KBM-7 (cell line): ENCODE results near the gene TRAF7.

Experiments
- DNase-seq: peaks from one replicate; pipeline ENCODE4 v3.0.0-alpha.2; 2015
- in situ Hi-C: fragments of 300-500 bp; cut with MboI; formaldehyde crosslinking; loops from 2 replicates; pipeline ENCODE4 v1.14.3; 2020; ENCODE audit warnings: low sequenced_read_pairs, low pct_unique_long_range_greater_than_20kb, mixed read lengths

The TRAF7 gene

DNA sequence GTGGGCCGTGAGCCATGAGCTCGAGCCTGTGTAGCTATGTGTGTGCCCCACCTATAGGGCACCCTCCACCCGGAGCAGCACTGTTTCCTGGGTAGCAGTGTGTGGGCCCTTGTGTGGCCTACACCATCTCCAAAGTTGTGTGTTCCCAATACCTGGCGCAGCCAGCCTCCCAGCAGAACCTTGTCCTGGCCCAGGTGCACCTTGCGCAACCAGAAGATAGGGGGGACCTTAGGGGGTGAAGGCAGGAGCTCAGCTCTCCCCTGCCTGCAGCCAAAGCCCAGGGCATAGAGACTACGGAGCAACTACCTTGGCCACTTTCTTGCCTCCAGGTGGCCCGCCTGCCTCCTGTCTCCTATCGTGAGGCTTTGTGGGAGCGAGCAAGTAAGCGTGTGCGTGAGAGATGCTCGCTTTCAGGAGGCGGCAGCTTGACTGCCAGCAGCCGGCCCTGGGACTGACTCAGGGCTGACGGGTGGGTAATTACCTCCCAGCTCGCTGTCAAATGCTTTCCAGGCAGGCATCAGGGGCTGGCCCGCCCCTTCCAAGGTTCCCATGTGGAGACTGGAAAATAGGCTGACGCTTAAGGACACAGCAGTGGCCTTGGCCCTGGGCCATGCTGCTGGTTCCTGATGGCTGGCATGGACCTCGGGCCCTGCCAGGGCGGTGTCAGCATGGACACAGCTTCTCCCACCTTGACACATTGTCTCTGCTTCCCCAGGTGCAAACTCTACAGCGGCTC, 19.0 kb downstream of the TRAF7 start:
- no peak for DNase-seq
- in situ Hi-C loops: no loop called here

DNA sequence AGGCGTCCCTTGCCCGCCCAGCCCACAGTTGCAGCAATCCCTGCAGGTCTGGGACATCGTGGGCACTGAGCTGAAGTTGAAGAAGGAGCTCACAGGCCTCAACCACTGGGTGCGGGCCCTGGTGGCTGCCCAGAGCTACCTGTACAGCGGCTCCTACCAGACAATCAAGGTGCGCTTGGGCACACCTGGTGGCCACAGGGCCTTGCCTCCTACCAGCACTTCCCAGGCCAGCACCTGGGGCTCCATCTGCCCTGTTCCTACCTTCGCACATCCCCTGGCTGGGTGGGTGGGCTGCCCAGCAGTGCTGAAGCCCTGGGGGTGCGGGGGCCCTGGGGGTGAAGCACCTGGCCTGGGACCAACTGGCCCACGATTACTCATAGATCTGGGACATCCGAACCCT, 19.9 kb downstream of the TRAF7 start:
- DNase-seq: no peak
- in situ Hi-C loops: no loop called here

GRCh38 chr16:2176047-2176446, 20.5 kb downstream of the TRAF7 start:
- in situ Hi-C loops: no loop called here
- DNase-seq: no peak

GRCh38 chr16:2177101-2177500, 21.5 kb downstream of the TRAF7 start:
- DNase-seq: no peak
- in situ Hi-C loops: no loop called here

DNA sequence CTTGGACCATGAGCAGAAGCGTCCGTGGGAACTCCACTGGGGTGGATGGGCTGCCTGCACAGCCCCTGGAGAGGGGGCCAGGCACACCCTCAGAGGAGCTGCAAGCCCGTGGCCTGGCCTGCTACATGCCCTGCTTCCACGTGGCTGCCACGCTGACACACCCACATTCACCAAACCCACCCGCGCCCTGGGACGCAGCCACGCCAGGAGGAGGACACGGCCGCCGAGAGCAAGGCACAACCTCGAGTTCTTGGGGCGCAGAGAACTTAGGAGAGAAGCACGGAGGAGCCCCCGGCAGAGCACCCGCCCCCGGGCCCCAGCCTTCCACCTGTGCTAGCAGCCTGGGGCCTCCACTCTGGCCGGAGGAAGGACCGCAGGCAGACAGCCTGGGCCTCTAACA, 22.0 kb downstream of the TRAF7 start:
- no peak for DNase-seq
- in situ Hi-C loops: no loop called here

DNA sequence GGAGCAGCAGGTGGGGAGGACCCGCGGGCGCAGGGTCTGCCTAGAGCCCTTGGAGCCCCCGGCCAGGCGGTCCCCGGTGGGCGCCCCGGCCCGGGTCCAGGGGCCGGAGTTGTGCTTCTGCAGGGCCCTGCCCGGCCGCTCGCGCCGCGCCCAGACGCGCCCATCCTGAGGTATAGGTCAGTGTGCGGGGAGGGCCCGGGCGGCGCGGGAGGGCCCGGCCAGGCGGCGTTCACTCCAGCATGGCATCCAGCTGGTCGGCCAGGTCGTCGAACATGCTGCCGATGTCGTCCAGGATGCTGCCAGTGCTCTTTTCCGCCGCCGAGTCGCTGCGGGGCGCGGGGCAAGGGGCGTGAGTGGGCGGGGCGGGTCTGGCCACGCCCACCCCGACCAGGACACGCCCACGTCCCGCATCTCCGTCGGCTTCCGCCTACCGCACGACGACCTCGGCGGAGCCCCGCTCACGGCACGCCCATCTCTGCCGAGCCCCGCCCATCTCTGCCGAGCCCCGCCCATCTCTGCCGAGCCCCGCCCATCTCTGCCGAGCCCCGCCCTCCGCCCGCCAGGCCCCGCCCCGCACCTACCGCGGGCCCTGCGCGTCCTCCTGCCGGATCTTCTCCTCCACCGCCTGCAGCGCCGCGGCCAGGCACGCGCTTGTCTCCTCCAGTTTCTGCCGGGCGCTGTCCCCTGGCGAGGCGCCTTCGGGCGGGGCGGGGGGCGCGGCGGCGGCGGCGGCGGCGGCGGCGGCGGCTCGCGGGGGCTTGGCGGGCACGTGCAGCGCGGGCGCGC, 22.9 kb downstream of the TRAF7 start:
- no peak for DNase-seq
- in situ Hi-C loops: no loop called here

DNA sequence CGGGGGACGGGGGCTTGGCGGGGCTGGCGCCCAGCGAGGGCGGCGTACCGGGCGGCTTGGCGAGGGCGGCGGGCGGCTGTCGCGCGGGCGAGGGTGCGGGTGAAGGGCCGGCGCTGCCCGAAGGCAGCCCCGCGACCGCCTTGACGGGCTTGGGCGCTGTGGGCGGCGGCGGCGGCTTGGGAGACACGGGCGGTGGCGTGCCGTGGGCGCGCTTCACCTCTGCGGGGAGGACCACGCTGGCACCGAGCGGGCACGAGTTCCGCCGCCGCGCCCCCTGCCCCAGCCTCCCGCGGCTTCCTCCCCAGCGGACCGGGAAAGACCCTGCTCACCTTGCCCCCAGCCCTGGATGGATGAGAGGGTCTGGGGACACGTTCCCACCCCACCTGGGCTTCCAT, 23.5 kb downstream of the TRAF7 start:
- no peak for DNase-seq
- in situ Hi-C loops: no loop called here

GRCh38 chr16:2179576-2179975, 24.0 kb downstream of the TRAF7 start:
- no peak for DNase-seq
- in situ Hi-C loops: no loop called here

DNA sequence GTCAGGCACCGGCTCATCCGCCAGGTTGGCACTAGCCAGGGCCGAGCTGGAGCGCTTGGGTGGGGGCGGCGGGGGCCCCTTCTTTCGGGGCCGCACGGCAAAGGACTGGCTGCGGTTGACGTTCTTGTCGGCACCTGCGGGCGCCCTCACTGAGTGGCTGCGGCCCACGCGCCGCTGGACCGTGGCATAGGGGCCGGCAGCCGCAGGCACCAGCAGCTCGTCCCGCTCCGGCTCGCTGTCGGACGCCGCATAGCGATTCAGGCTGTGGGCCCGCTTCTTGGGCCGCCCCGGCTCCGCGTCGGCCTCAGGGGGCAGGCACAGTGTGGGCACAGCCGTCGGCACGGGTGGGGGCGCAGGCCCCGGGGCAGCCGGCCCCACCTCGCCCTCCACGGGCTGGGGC, 24.9 kb downstream of the TRAF7 start:
- no peak for DNase-seq
- in situ Hi-C loops: no loop called here

DNA sequence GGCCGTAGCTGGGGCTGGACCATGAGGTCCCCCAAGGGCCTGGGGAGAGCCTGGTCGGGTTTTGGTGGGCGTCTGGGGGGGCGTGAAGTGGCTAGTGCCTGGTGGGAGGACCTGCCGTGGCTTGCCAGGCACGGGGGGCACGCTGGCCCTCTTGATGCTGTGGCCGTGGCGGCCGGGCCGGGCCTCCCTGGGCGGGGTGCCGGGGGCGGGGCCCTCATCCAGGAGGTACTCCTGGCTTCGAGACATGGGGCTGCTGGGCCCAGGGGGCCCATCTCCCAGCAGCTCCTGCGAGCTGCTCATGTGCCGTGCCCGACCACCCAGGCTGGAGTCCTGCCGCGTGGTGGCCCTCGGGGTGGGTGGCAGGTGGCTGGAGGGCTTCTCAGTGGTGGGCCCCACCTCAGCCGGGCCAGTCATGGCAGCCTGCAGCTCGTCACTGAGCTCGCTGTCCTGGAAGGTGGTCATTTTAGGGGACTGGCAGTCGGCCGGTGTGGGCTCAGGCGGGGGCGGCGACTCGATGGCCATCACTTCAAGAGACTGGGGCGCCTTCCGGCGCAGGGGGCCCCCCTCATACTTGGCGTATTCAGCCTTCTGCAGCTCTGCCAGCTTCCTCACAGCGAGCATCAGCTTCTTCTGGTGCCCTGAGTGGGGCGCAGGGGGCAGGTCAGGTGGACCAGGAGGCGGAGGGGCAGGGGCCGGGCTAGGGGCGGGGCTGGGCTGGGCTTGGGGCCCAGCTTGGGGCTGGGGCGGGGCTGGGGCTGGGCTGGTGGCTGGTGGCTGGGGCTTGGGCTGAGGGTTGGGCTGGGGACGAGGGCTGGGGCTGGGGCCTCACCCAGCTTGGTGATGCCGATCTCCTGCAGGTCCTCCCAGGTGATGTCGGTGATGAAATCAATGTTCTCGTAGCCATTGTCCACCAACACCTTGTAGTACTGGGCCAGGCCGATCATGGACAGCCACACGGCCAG, 25.7 kb downstream of the TRAF7 start:
- in situ Hi-C loops: no loop called here
- DNase-seq: no peak

DNA sequence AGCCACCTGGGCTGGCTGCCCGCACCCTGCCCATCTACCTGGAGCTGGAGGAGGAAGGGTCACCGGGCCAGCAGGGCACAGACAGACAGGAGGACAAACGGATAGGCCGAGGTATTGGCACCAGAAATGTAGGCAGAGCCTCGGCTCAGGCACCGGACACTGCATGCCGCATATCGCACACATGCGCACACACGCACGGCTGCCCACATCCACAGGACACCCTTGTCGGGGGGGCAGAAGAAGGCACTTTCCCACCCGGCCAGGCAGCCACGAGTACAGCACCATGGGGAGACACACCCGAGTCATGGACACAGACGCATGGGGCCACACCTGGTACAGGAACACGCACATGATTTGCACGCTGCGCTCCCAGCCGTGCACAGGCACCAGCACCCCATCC, 26.4 kb downstream of the TRAF7 start:
- in situ Hi-C loops: no loop called here

DNA sequence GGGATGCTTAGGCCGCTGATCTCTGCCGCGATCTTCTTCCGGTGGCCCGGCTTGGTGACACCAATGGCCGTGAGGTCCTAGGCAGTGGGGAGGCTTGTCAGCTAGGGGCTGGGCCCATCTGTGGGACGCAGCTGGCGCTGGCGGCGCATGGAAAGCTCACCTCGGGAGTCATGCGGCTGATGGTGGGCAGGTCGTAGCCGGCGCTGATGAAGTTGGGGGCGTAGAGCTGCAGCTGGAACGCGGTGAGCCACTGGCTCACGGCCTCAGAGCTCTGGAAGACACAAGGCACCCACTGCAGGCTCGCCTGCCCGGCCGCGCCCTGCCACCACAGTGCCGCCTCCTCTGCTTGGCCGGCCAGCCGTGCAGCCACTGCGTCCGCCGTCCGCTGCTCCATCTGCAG, 28.1 kb downstream of the TRAF7 start:
- in situ Hi-C loops: no loop called here
- DNase-seq: no peak

More for the DNA sequence above, 26.4 kb downstream of the TRAF7 start:
- DNase-seq: no peak

- in situ Hi-C loops: no loop called here
These were observed 28.8 kb downstream of the TRAF7 start for GRCh38 chr16:2184346-2184745.

DNA sequence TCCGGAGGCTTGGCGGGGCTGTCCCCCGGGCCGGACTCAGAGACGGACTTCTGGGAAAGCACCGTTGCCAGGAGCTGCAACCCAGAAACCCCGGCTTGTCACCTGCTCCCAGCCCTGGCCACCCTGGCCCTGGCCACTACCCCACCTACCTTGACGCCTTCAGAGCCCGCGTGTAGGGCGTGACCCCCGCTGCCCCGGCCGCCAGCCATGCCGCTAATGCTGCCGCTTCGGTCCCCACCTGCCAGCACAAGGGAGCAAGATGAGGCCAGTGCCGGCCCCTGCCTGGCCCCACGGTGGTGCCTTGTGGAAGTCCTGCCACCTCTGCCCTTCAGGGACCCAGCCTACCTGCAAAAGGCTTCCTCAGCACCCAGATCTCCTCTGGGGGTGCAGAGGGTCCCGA, 29.4 kb downstream of the TRAF7 start:
- DNase-seq: no peak
- in situ Hi-C loops: no loop called here

More at GRCh38 chr16:2184346-2184745, 28.8 kb downstream of the TRAF7 start:
- DNase-seq: no peak

DNA sequence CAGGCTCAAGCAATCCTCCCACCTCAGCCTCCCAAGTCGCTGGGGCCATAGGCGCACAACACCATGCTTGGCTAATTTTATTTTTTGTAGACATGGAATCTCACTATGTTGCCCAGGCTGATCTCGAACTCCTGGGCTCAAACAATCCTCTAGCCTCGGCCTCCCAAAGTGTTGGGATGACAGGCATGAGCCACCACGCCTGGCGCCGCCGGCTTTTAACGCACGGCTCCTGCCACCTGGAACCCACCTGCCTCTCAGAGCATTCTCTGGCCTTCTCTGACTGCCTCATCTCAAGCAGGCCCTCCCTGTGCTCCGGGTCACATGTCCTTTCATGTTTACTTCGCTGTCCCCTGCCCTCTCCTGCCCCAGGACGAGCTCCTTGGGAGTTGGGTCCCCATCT, 30.5 kb downstream of the TRAF7 start:
- in situ Hi-C loops: no loop called here
- DNase-seq: no peak

DNA sequence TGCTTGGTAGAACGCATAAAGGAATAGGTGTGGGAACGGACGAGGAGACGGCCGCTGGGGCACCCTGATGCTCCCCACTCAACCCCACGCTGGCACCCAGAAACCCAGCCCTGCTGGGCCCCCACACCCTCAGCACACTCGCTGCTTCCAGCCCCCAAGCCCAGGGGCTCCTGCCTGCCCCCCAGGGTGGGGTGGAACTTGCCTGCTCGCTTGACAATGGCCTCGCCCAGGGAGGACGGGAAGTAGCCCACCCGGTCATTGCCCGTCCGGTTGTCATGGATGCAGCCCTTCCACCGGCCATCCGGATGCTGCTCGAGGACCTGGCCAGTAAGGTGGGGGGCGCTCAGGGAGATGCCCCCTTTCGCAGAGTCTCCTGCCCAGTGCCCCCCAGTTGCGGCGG, 30.9 kb downstream of the TRAF7 start:
- in situ Hi-C loops: no loop called here
- DNase-seq: no peak

DNA sequence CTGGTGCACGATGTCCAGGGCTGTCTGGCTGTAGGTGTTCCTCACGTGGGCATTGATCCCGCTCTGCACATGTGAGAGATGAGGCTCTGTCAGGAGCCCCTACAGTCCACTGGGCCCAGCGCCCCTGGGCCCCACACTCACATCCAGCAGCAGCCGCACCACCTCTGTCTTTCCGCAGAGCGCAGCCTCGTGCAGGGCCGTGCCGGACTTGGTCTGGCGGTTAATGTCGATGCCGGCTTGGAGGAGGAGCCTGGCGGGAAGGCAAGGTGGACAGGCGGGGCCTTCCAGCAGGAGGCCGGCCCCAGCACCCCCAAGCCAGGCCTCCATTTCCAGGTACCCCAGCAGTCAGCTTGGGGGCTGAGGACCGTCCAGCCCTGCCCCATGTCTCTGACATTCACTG, 31.6 kb downstream of the TRAF7 start:
- no peak for DNase-seq
- in situ Hi-C loops: no loop called here

- no peak for DNase-seq
- in situ Hi-C loops: no loop called here
These were observed 32.8 kb downstream of the TRAF7 start for GRCh38 chr16:2188395-2188794.

DNA sequence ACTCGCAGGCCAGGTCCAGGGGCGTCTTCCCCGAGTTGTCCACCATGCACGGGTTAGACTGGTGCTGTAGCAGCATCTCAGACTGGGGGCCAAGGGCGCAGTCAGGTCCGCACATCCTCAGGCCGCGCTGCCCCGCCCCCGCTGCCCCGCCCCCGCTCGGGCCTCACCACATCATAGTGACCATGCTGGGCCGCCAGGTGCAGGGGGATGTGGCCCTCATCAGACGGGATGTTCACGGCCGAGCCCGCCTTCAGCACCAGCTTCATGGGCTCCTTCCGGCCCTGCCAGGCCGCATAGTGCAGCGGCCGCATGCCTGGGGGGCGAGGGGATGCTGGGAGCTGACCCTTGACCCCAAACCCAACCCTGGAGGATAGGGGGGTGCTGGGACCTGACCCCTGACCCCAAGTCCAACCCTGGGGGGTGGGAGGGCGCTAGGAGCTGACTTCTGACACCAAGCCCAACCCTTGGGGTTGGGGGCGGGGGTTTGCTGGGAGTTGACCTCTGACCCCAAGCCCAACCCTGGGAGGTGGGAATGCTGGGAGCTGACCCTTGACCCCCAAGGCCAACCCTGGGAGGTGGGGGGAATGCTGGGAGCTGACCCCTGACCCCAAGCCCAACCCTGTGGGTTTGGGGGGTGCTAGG, 33.8 kb downstream of the TRAF7 start:
- in situ Hi-C loops: no loop called here
- DNase-seq: no peak
